HepG2 (cell line): ENCODE results near the gene FANCD2. TPM values are rescaled to one million over a fixed set of nuclear protein-coding genes. Genes with fewer than 3 reads are reported as not detected.
"Not testable (repeated sequence)": the region's sequence is repeated elsewhere in the genome, so short reads cannot be mapped to it uniquely, and the experiment has no call there.

Experiments
- ATAC-seq: fragments of 200-7000 bp; cut with Tn5 transposase; 3 replicates; pipeline ENCODE4 v1.9.1; 2020; ENCODE audit warnings: mild to moderate bottlenecking, moderate library complexity
- BruUV-seq: library from RNA; stranded (reverse); fragments of 400-500 nt; replicated peaks from 2 replicates; lab custom pipeline; 2021; lab: Mats Ljungman, UMichigan
- CTCF ChIA-PET: fragments of 300-600 bp; formaldehyde crosslinking; extraction: SDS; loops from one replicate; lab custom pipeline; 2021; ENCODE audit warnings: low total read pairs, inconsistent platforms, low intra/inter-chr PET ratio; lab: Yijun Ruan, JAX
- POLR2A ChIA-PET: fragments of 350-600 bp; sonication (Branson Sonifier 250); formaldehyde crosslinking; loops from one replicate; lab custom pipeline; 2020; ENCODE audit warnings: antibody characterized with exemption, inconsistent platforms; lab: Yijun Ruan, JAX
- DNase-seq: peaks from one replicate; pipeline ENCODE4 v3.0.0-alpha.2; 2015; ENCODE audit warnings: low spot score
- FAIRE-seq: peaks from 3 replicates; lab custom pipeline; 2011; peaks lifted over from hg19 to GRCh38; lab: Jason Lieb, UNC
- H2AFZ ChIP-seq: one replicate; pipeline ENCODE4 v1.6.1; 2011; ENCODE audit warnings: low read length, inconsistent platforms
- H3K27ac ChIP-seq: fragments of 300-600 bp; 3 replicates; pipeline ENCODE4 v1.8.0; 2011; ENCODE audit warnings: mixed run types, mild to moderate bottlenecking, mixed read lengths, low read length, inconsistent platforms; ENCODE audit not compliant: insufficient read depth; ENCODE audit errors: extremely low read length
- H3K27me3 ChIP-seq, 2 experiments: fragments of 200-600 bp in 1 of 2; 2 replicates in 1 of 2; 3 replicates in 1 of 2; pipeline versions ENCODE4 v1.6.0 to v1.8.0; 2011; ENCODE audit warnings: low read length in 2 of 2, mild to moderate bottlenecking in 2 of 2, moderate library complexity in 2 of 2, inconsistent platforms in 1 of 2; ENCODE audit not compliant: insufficient read depth in 2 of 2, control insufficient read depth in 1 of 2
- H3K36me3 ChIP-seq, 2 experiments: fragments of 200-600 bp in 1 of 2; replicated peaks in 1 of 2; 2 replicates in 1 of 2; 3 replicates in 1 of 2; pipeline versions ENCODE4 v1.5.1 to v1.8.0; 2011; ENCODE audit warnings: low read length in 2 of 2, inconsistent platforms in 1 of 2; ENCODE audit not compliant: insufficient read depth in 2 of 2, control insufficient read depth in 1 of 2
- H3K4me1 ChIP-seq: 2 replicates; pipeline ENCODE4 v1.5.1; 2012; ENCODE audit warnings: low read length, inconsistent platforms; ENCODE audit not compliant: insufficient read depth
- H3K4me2 ChIP-seq: 2 replicates; pipeline ENCODE4 v1.6.0; 2011; ENCODE audit warnings: low read depth, low read length, inconsistent platforms
- H3K4me3 ChIP-seq, 3 experiments: fragments of 200-600 bp in 1 of 3; sonication (generic), shearing (Covaris generic) in 1 of 3; replicated peaks in 1 of 3; 2 replicates each; pipeline ENCODE4 v1.5.1; 2011 to 2016; ENCODE audit warnings: low read length in 3 of 3, inconsistent platforms in 2 of 3, low read depth in 2 of 3, mild to moderate bottlenecking in 2 of 3, control low read depth in 1 of 3, mixed read lengths in 1 of 3; ENCODE audit not compliant: insufficient read depth in 1 of 3
- H3K79me2 ChIP-seq: one replicate; pipeline ENCODE4 v1.6.1; 2011; ENCODE audit warnings: low read length, inconsistent platforms; ENCODE audit not compliant: insufficient read depth
- H3K9ac ChIP-seq: 2 replicates; pipeline ENCODE4 v1.6.0; 2011; ENCODE audit warnings: mild to moderate bottlenecking, low read depth, low read length, inconsistent platforms; ENCODE audit not compliant: insufficient read depth
- H3K9me3 ChIP-seq: 2 replicates; pipeline ENCODE4 v1.5.1; 2012; ENCODE audit warnings: mild to moderate bottlenecking, low read length
- H4K20me1 ChIP-seq: 2 replicates; pipeline ENCODE4 v1.6.0; 2011; ENCODE audit warnings: inconsistent platforms, mild to moderate bottlenecking, low read length, moderate library complexity; ENCODE audit not compliant: insufficient read depth
- NFYB ChIP-seq: sonication (generic); formaldehyde crosslinking; IDR thresholded peaks from 2 replicates; pipeline ENCODE4 v1.4.0; 2020; ENCODE audit warnings: missing genetic modification reagents
- NFYC ChIP-seq: IDR thresholded peaks from 2 replicates; pipeline ENCODE4 v1.6.1; 2016; ENCODE audit warnings: missing genetic modification reagents, missing compliant biosample characterization
- ZMYM4 ChIP-seq: sonication (generic); formaldehyde crosslinking; IDR thresholded peaks from 2 replicates; pipeline ENCODE4 v1.8.1; 2023; ENCODE audit warnings: mild to moderate bottlenecking, missing genetic modification reagents
- ZNF430 ChIP-seq: sonication (generic); formaldehyde crosslinking; IDR thresholded peaks from 2 replicates; pipeline ENCODE4 v1.9.0; 2021; ENCODE audit warnings: mild to moderate bottlenecking, missing genetic modification reagents
- ZNF678 ChIP-seq: sonication (generic); formaldehyde crosslinking; IDR thresholded peaks from 2 replicates; pipeline ENCODE4 v1.4.0; 2020; ENCODE audit warnings: mild to moderate bottlenecking, missing genetic modification reagents
- ZNF724P ChIP-seq: sonication (generic); formaldehyde crosslinking; IDR thresholded peaks from 2 replicates; pipeline ENCODE4 v1.8.0; 2022; ENCODE audit warnings: missing genetic modification reagents, borderline replicate concordance
- ZNF766 ChIP-seq: sonication (generic); formaldehyde crosslinking; IDR thresholded peaks from 2 replicates; pipeline ENCODE4 v1.5.0; 2020; ENCODE audit warnings: missing genetic modification reagents, borderline replicate concordance
- WGBS: methylation state at CpG from one replicate; pipeline ENCODE4 v1.1.6; 2017; ENCODE audit warnings: low lambda C conversion rate; 5-methylcytosine and 5-hydroxymethylcytosine counted together
- in situ Hi-C: cut with HindIII; loops from 2 replicates; pipeline ENCODE4 v1.10.0; 2017; ENCODE audit warnings: low pct_unique_long_range_greater_than_20kb; ENCODE audit not compliant: extremely low pct_ligation_motif_present
- intact Hi-C: fragments of 100-400 bp; cut with micrococcal nuclease; formaldehyde crosslinking; loops from one replicate; pipeline ENCODE4 v1.10.0; 2022; ENCODE audit not compliant: unreplicated experiment
- polyA plus RNA-seq, 8 experiments: library from polyadenylated mRNA; depleted of rRNA in 3 of 8; stranded (reverse) in 7 of 8; unstranded in 1 of 8; fragments of >200 nt; fragmentation: Illumina TruSeq in 4 of 8; extraction: Trizol in 4 of 8; gene quantifications; 2 replicates each; pipeline versions ENCODE4 v1.2.1 to v1.2.3, GENCODE V29; 2011 to 2016; ENCODE audit warnings: low read depth in 4 of 8, missing spikeins in 1 of 8, mixed read lengths in 1 of 8; ENCODE audit not compliant: insufficient read depth in 1 of 8
- total RNA-seq, 5 experiments: library from RNA; depleted of rRNA; stranded (reverse); fragments of >200 nt; fragmentation: Illumina TruSeq; extraction: Trizol; gene quantifications; 2 replicates each; pipeline ENCODE4 v1.2.3, GENCODE V29; 2016; ENCODE audit warnings: low read depth in 1 of 5

FANCD2 gene
- total and polyA plus RNA-seq, 2 of the 13 experiments (the other 11 are each of a cell fraction or from before 2014, with no cell fraction given) = 10.1 to 42.0 TPM

- Histone ChIP-seq H3K9ac (no peak overlapping the region), H3K4me2 (no peak overlapping the region), H4K20me1 (no peaks in the 10 kb centered on the region), H3K79me2 (peaks cover 38% of the 10 kb centered on the region), H3K9me3 (no peaks in the 10 kb centered on the region), H3K27ac (no peak overlapping the region), H2AFZ (no peak overlapping the region), H3K27me3 (no peaks in the 10 kb centered on the region), H3K36me3 (peaks cover 6 to 36% of the 10 kb centered on the region in 2 experiments; a peak in 4 of 5 replicates), H3K4me1 (peaks cover 11% of the 10 kb centered on the region), H3K4me3 (no peak overlapping the region)
- FAIRE-seq (no peak), ATAC-seq (no peak), DNase-seq (no peak)
- WGBS = 95% methylated on average over 4 of the region's 4 CpGs
- TF ChIP-seq ZNF678 (no peak), ZNF430 (no peak), ZNF724P (CRISPR knock-in tag) (no peak), ZNF766 (CRISPR knock-in tag) (no peak)
- intact Hi-C loops = no loop called here
- CTCF ChIA-PET = no interaction called here
- in situ Hi-C loops = no loop called here
- POLR2A ChIA-PET = interaction anchor here (0.6 kb wide), 1 partner anchor 21 kb away, joined by 3 read pairs; no protein-coding TSS in a partner anchor
- no TSS peak for BruUV-seq
Observed at GRCh38 chr3:10122724-10123123, 96.5 kb downstream of the FANCD2 start.

GRCh38 chr3:10135872-10136271 is 109.6 kb downstream of the FANCD2 start:
- H3K79me2 ChIP-seq, ATAC-seq, BruUV-seq, in situ Hi-C loops, intact Hi-C loops, H3K9ac ChIP-seq, POLR2A ChIA-PET, H4K20me1 ChIP-seq, H2AFZ ChIP-seq, H3K36me3 ChIP-seq, H3K9me3 ChIP-seq, H3K27me3 ChIP-seq, DNase-seq, H3K27ac ChIP-seq, CTCF ChIA-PET, H3K4me3 ChIP-seq, H3K4me2 ChIP-seq, FAIRE-seq: not testable (repeated sequence)
- TF ChIP-seq ZMYM4 (CRISPR knock-in tag) (peak; percentile 27; the same call in 1 of the 2 replicates), NFYC (CRISPR knock-in tag) (peak; percentile 68), NFYB (CRISPR knock-in tag) (peak; percentile 74)
- WGBS = 80% methylated on average over 9 of the region's 9 CpGs
- peaks cover 29% of the 10 kb centered on the region for H3K4me1 ChIP-seq
